NCI-H446 (cell line): ENCODE data around the gene ATR.
"Not testable (repeated sequence)": the region's sequence is repeated elsewhere in the genome, so short reads cannot be mapped to it uniquely, and the experiment has no call there.

Experiments used
- DNase-seq, 2 experiments: peaks; one replicate each; lab custom pipeline; 2025; lab: John Stamatoyannopoulos, UW

The ATR gene

GRCh38 chr3:142595141-142595540, 16.6 kb upstream of the ATR start:
- no peak for DNase-seq

- DNase-seq = not testable (repeated sequence)
Observed at GRCh38 chr3:142592268-142592667, 13.7 kb upstream of the ATR start.

- DNase-seq = peak in 1 of 2 experiments; percentile 37
Observed at GRCh38 chr3:142588703-142589102, 10.2 kb upstream of the ATR start.

- peak; percentile 69 to 88 for DNase-seq
Observed at GRCh38 chr3:142586803-142587406, 8.4 kb upstream of the ATR start.

- DNase-seq = not testable (repeated sequence)
Observed at GRCh38 chr3:142581070-142581469, 2.5 kb upstream of the ATR start.

GRCh38 chr3:142580061-142580423, 1.5 kb upstream of the ATR start:
- DNase-seq = no peak

GRCh38 chr3:142577696-142578328, 721 bp downstream of the ATR start:
- no peak for DNase-seq

GRCh38 chr3:142576792-142577191, 1.7 kb downstream of the ATR start:
- no peak for DNase-seq

- DNase-seq = no peak
Observed at GRCh38 chr3:142574665-142575064, 3.9 kb downstream of the ATR start.

GRCh38 chr3:142574223-142574622, 4.3 kb downstream of the ATR start:
- not testable (repeated sequence) for DNase-seq

- DNase-seq = not testable (repeated sequence)
Observed at GRCh38 chr3:142569422-142569821, 9.1 kb downstream of the ATR start.

GRCh38 chr3:142568393-142569017, 10.0 kb downstream of the ATR start:
- DNase-seq = no peak

- peak; percentile 57 to 75 for DNase-seq
Observed at GRCh38 chr3:142566096-142566495, 12.4 kb downstream of the ATR start.

GRCh38 chr3:142563496-142563997, 15.0 kb downstream of the ATR start:
- no peak for DNase-seq

GRCh38 chr3:142560118-142560517, 18.4 kb downstream of the ATR start:
- DNase-seq = no peak

- no peak for DNase-seq
Observed at GRCh38 chr3:142553741-142554140, 24.8 kb downstream of the ATR start.

GRCh38 chr3:142552579-142552978, 26.0 kb downstream of the ATR start:
- DNase-seq = not testable (repeated sequence)

GRCh38 chr3:142549986-142550385, 28.5 kb downstream of the ATR start:
- no peak for DNase-seq

GRCh38 chr3:142543307-142543706, 35.2 kb downstream of the ATR start:
- no peak for DNase-seq

GRCh38 chr3:142542054-142542453, 36.5 kb downstream of the ATR start:
- DNase-seq = no peak

GRCh38 chr3:142536519-142536918, 42.0 kb downstream of the ATR start:
- DNase-seq = no peak

- no peak for DNase-seq
Observed at GRCh38 chr3:142534543-142534942, 44.0 kb downstream of the ATR start.

GRCh38 chr3:142530296-142530695, 48.2 kb downstream of the ATR start:
- no peak for DNase-seq
